SK-N-SH (cell line): ENCODE data around the gene SOX13. TPM values are rescaled to one million over a fixed set of nuclear protein-coding genes. Genes with fewer than 3 reads are reported as not detected.

Experiments used
- CTCF ChIA-PET: fragments of 300-600, 350-600 bp; formaldehyde crosslinking; extraction: SDS; loops from one replicate; lab custom pipeline; 2021; lab: Yijun Ruan, JAX
- POLR2A ChIA-PET: fragments of 350-600 bp; sonication (Branson Sonifier 250); formaldehyde crosslinking; extraction: SDS; loops from one replicate; lab custom pipeline; 2020; ENCODE audit warnings: antibody characterized with exemption, inconsistent platforms; lab: Yijun Ruan, JAX
- DNase-seq: peaks from one replicate; pipeline ENCODE4 v3.0.0; 2012
- H2AFZ ChIP-seq: fragments of 200-600 bp; sonication (generic); 2 replicates; pipeline ENCODE4 v1.8.1; 2016; ENCODE audit warnings: antibody characterized with exemption, mild to moderate bottlenecking, low read depth
- H3F3A ChIP-seq: fragments of 200-600 bp; sonication (generic); replicated peaks from 2 replicates; pipeline ENCODE3; 2016; ENCODE audit warnings: antibody characterized with exemption, mild to moderate bottlenecking; ENCODE audit not compliant: insufficient read depth
- H3K27ac ChIP-seq, 2 experiments: fragments of 200-500 bp in 1 of 2; fragments of 200-600 bp in 1 of 2; sonication (Bioruptor generic) in 1 of 2; sonication (generic), shearing (Covaris generic) in 1 of 2; 2 replicates each; pipeline versions ENCODE4 v1.5.1 to v1.6.1; 2014 to 2016; ENCODE audit warnings: low read depth in 2 of 2, inconsistent platforms in 1 of 2, low read length in 1 of 2, mild to moderate bottlenecking in 1 of 2, mixed read lengths in 1 of 2
- H3K27me3 ChIP-seq: fragments of 200-600 bp; sonication (generic), shearing (Covaris generic); 2 replicates; pipeline ENCODE4 v1.6.1; 2016; ENCODE audit warnings: mixed run types; ENCODE audit not compliant: insufficient read depth
- H3K36me3 ChIP-seq, 2 experiments: fragments of 200-500 bp in 1 of 2; fragments of 200-600 bp in 1 of 2; sonication (Bioruptor generic) in 1 of 2; sonication (generic) in 1 of 2; replicated peaks in 1 of 2; 2 replicates each; pipeline versions ENCODE3 to v1.5.1; 2014 to 2016; ENCODE audit warnings: low read length in 1 of 2, mild to moderate bottlenecking in 1 of 2; ENCODE audit not compliant: insufficient read depth in 2 of 2, control insufficient read depth in 1 of 2
- H3K4me1 ChIP-seq, 2 experiments: fragments of 200-500 bp in 1 of 2; fragments of 200-600 bp in 1 of 2; sonication (Bioruptor generic) in 1 of 2; sonication (generic), shearing (Covaris generic) in 1 of 2; 2 replicates each; pipeline versions ENCODE4 v1.5.1 to v1.6.1; 2014 to 2016; ENCODE audit warnings: low read depth in 1 of 2, low read length in 1 of 2, mixed run types in 1 of 2; ENCODE audit not compliant: insufficient read depth in 2 of 2, control insufficient read depth in 1 of 2
- H3K4me2 ChIP-seq: fragments of 200-600 bp; sonication (generic), shearing (Covaris generic); 2 replicates; pipeline ENCODE4 v1.6.1; 2017; ENCODE audit warnings: mixed run types
- H3K4me3 ChIP-seq, 2 experiments: fragments of 200-500 bp in 1 of 2; fragments of 200-600 bp in 1 of 2; sonication (Bioruptor generic) in 1 of 2; sonication (generic), shearing (Covaris generic) in 1 of 2; 2 replicates each; pipeline versions ENCODE4 v1.5.1 to v1.8.1; 2014 to 2016; ENCODE audit warnings: low read depth in 2 of 2, inconsistent platforms in 1 of 2, low read length in 1 of 2, mild to moderate bottlenecking in 1 of 2, mixed read lengths in 1 of 2, moderate library complexity in 1 of 2
- H3K79me2 ChIP-seq: fragments of 200-600 bp; sonication (generic); 2 replicates; pipeline ENCODE4 v1.8.1; 2017; ENCODE audit warnings: mild to moderate bottlenecking; ENCODE audit not compliant: insufficient read depth
- H3K9ac ChIP-seq: fragments of 200-600 bp; sonication (generic); 2 replicates; pipeline ENCODE4 v1.6.1; 2017; ENCODE audit warnings: mixed run types
- H3K9me2 ChIP-seq: fragments of 200-600 bp; sonication (generic); 2 replicates; pipeline ENCODE4 v1.6.1; 2017; ENCODE audit warnings: mixed run types
- H3K9me3 ChIP-seq: fragments of 200-600 bp; sonication (generic); 2 replicates; pipeline ENCODE4 v1.6.1; 2017; ENCODE audit warnings: mixed run types, mild to moderate bottlenecking, moderate library complexity
- H4K20me1 ChIP-seq: fragments of 200-600 bp; sonication (generic); 2 replicates; pipeline ENCODE4 v1.6.1; 2017; ENCODE audit warnings: mild to moderate bottlenecking, mixed run types; ENCODE audit not compliant: insufficient read depth
- CHD2 ChIP-seq: fragments of 150-350 bp; IDR thresholded peaks from 2 replicates; pipeline ENCODE4 v1.6.1; 2018; ENCODE audit warnings: low read length; ENCODE audit not compliant: partially characterized antibody
- FOSL2 ChIP-seq: IDR thresholded peaks from 2 replicates; pipeline ENCODE4 v1.4.0; 2012; ENCODE audit warnings: low read depth, mild to moderate bottlenecking, moderate library complexity, borderline replicate concordance
- FOXJ3 ChIP-seq: sonication (generic); formaldehyde crosslinking; IDR thresholded peaks from 2 replicates; pipeline ENCODE4 v1.5.1; 2020; ENCODE audit warnings: mild to moderate bottlenecking, missing genetic modification reagents
- FOXM1 ChIP-seq: IDR thresholded peaks from 2 replicates; pipeline ENCODE4 v1.4.0; 2012; ENCODE audit warnings: low read depth, mild to moderate bottlenecking
- JUND ChIP-seq: IDR thresholded peaks from 2 replicates; pipeline ENCODE4 v1.4.0; 2012
- MXI1 ChIP-seq: IDR thresholded peaks from 2 replicates; pipeline ENCODE4 v1.6.1; 2012; ENCODE audit warnings: mild to moderate bottlenecking, low read depth, low read length, improper control_type of control experiment
- POLR2AphosphoS5 ChIP-seq: IDR thresholded peaks from 2 replicates; pipeline ENCODE4 v1.6.1; 2012; ENCODE audit warnings: low read depth, low read length
- RAD21 ChIP-seq: IDR thresholded peaks from 2 replicates; pipeline ENCODE4 v1.6.1; 2012; ENCODE audit warnings: mild to moderate bottlenecking, low read length
- REST ChIP-seq: IDR thresholded peaks from 2 replicates; pipeline ENCODE4 v1.6.1; 2012; ENCODE audit warnings: mild to moderate bottlenecking, low read depth, low read length, moderate library complexity
- TCF12 ChIP-seq: IDR thresholded peaks from 2 replicates; pipeline ENCODE4 v1.4.0; 2012
- YY1 ChIP-seq: IDR thresholded peaks from 2 replicates; pipeline ENCODE4 v1.4.0; 2012; ENCODE audit warnings: low read depth, mild to moderate bottlenecking
- WGBS: methylation state at CpG from one replicate; pipeline ENCODE4 v1.1.6; 2017; ENCODE audit warnings: low lambda C conversion rate; 5-methylcytosine and 5-hydroxymethylcytosine counted together
- polyA plus RNA-seq, 3 experiments: library from polyadenylated mRNA; depleted of rRNA; stranded (reverse); fragments of >200 nt; gene quantifications; 2 replicates each; pipeline ENCODE4 v1.2.3, GENCODE V29; 2012
- TF ChIP-seq, protein P1 (sequence below): fragments of 150-350 bp; IDR thresholded peaks from 2 replicates; pipeline ENCODE4 v1.6.1; 2017; ENCODE audit warnings: antibody characterized with exemption, low read length, low read depth, borderline replicate concordance
- TF ChIP-seq, protein P2 (sequence below): IDR thresholded peaks from 2 replicates; pipeline ENCODE4 v1.4.0; 2012; ENCODE audit warnings: low read depth, borderline replicate concordance
- TF ChIP-seq, protein P3 (sequence below): IDR thresholded peaks from 2 replicates; pipeline ENCODE4; 2012

SOX13 gene
- polyA plus RNA-seq, 1 of the 3 experiments (the other 2 are of a cell fraction), result 10.6 TPM

DNA sequence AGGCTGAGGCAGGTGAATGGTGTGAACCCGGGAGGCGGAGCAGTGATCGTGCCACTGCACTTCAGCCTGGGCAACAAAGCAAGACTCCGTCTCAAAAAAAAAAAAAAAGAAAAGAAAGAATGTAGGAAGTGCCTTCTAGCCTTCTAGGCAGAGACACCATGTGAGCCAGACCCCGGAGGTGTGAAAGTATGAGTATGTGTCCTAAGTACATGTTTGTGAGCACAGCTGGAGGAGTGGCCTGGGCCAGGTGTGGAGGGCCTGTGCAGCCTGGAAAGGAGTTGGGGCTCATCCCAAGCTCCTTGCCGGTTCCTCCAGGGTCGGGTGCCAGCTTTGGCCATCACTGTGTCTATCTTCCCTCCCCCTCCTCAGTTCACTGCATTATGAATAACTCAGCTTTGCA is 13.0 kb downstream of the SOX13 start (continued):
- TF ChIP-seq, protein P1, sequence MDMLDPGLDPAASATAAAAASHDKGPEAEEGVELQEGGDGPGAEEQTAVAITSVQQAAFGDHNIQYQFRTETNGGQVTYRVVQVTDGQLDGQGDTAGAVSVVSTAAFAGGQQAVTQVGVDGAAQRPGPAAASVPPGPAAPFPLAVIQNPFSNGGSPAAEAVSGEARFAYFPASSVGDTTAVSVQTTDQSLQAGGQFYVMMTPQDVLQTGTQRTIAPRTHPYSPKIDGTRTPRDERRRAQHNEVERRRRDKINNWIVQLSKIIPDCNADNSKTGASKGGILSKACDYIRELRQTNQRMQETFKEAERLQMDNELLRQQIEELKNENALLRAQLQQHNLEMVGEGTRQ, result no peak
- TF ChIP-seq MXI1, result no peak

DNA sequence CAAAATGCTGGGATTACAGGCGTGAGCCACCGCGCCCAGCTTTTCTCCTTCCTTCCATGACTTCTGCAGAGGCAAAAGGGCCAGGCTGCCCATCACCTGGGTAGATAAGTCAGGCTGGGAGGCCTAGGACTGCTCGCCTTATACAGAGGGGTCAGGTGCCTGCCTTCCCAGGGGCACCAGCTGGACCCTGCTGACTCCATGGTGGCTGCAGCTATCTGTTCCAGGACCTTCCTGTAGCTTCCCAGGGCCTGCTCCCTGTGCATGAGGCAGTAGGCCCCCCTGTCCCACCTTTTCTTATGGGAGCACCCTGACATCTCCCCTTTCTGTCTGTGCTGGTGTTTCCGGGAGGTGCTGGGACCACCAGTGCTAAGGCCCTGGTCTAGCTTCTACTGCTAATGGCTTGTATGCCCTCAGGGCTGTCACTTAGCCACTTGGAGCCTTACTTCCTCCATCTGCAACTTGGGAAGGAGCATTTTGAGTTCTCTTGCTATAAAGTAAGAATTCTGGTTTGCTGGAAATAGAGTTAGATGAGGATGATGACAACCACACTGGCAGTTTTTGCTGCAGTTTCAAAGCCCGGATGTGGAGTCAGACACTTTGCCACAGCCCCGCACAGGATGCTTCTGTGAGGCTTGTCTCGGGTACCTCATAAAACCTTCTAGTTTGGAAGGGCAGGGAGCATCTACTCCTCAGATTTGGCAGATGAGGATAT is 14.4 kb downstream of the SOX13 start:
- POLR2A ChIA-PET, result no interaction called here
- 96% methylated on average over 7 of the region's 8 CpGs for WGBS
- TF ChIP-seq RAD21 (no peak), FOSL2 (no peak), FOXM1 (no peak), REST (no peak), JUND (no peak), TCF12 (no peak), CHD2 (no peak), FOXJ3 (CRISPR knock-in tag) (no peak), YY1 (no peak), POLR2AphosphoS5 (no peak)
- TF ChIP-seq, protein P2, sequence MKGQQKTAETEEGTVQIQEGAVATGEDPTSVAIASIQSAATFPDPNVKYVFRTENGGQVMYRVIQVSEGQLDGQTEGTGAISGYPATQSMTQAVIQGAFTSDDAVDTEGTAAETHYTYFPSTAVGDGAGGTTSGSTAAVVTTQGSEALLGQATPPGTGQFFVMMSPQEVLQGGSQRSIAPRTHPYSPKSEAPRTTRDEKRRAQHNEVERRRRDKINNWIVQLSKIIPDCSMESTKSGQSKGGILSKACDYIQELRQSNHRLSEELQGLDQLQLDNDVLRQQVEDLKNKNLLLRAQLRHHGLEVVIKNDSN, result no peak
- TF ChIP-seq, protein P3, sequence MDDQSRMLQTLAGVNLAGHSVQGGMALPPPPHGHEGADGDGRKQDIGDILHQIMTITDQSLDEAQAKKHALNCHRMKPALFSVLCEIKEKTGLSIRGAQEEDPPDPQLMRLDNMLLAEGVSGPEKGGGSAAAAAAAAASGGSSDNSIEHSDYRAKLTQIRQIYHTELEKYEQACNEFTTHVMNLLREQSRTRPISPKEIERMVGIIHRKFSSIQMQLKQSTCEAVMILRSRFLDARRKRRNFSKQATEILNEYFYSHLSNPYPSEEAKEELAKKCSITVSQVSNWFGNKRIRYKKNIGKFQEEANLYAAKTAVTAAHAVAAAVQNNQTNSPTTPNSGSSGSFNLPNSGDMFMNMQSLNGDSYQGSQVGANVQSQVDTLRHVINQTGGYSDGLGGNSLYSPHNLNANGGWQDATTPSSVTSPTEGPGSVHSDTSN, result no peak

More for the DNA sequence above, 14.4 kb downstream of the SOX13 start:
- Histone ChIP-seq H3K4me1 (peaks cover 0 to 26% of the 10 kb centered on the region in 2 experiments; a peak in 1 of 4 replicates), H3K27ac (no peak overlapping the region), H3K9me2 (no peaks in the 10 kb centered on the region), H3K4me3 (no peak overlapping the region), H4K20me1 (no peaks in the 10 kb centered on the region), H2AFZ (no peak overlapping the region), H3K27me3 (no peaks in the 10 kb centered on the region), H3F3A (no peaks in the 10 kb centered on the region), H3K36me3 (no peaks in the 10 kb centered on the region), H3K4me2 (no peak overlapping the region), H3K9ac (no peak overlapping the region), H3K79me2 (no peaks in the 10 kb centered on the region; the same call in 1 of the 2 replicates), H3K9me3 (no peaks in the 10 kb centered on the region)
- DNase-seq, result no peak
- CTCF ChIA-PET, result no interaction called here
